Loucy (cell line): ENCODE measurements around the gene LPO.
A peak's percentile ranks its signal among the peaks of the same experiment; 100 is the strongest.

ENCODE experiments used
- EZH2phosphoT487 ChIP-seq: fragments of 200-600 bp; IDR thresholded peaks from 2 replicates; pipeline ENCODE4 v1.6.1; 2018; ENCODE audit warnings: antibody characterized with exemption, mild to moderate bottlenecking, moderate library complexity, borderline replicate concordance
- TF ChIP-seq, protein P1 (sequence below): fragments of 200-600 bp; sonication (generic); conservative IDR thresholded peaks from 2 replicates; pipeline ENCODE4 v1.5.1; 2014; ENCODE audit warnings: mild to moderate bottlenecking, antibody characterized with exemption, low read length

DNA sequence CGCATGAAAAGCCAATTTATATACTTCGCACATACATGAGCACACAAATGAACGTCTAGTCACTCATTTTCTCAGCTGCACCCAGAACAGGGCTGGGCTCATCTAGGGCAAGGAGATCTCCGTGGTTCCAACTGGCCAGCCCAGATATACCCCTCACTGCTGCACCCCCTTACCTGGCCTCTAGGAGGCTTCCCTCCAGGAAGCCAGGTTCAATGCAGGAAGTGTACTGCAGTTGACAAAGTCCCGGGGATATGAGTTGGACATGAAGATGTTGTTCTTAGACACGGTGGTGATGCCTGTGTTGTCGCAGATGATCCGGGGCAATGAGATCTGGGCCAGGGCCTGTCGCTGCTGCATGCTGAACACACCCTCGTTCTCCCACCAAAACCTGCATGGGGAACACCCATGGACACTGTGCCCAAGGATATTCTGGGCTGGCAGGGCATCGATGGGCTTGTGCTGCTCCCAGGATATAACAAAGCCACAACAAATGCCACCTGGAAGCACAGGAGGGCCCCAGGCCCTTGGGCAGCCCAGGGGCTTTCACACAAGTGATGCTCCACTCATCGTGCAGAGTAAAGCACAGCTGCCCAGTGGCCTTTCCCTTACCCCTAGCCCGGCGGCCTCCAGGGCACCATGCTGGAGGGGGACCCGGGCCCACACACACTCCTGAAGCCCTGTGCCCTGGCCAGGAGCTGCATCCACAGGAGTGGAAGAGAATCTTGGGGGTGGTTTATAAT is 32.3 kb downstream of the LPO start:
- TF ChIP-seq, protein P1, sequence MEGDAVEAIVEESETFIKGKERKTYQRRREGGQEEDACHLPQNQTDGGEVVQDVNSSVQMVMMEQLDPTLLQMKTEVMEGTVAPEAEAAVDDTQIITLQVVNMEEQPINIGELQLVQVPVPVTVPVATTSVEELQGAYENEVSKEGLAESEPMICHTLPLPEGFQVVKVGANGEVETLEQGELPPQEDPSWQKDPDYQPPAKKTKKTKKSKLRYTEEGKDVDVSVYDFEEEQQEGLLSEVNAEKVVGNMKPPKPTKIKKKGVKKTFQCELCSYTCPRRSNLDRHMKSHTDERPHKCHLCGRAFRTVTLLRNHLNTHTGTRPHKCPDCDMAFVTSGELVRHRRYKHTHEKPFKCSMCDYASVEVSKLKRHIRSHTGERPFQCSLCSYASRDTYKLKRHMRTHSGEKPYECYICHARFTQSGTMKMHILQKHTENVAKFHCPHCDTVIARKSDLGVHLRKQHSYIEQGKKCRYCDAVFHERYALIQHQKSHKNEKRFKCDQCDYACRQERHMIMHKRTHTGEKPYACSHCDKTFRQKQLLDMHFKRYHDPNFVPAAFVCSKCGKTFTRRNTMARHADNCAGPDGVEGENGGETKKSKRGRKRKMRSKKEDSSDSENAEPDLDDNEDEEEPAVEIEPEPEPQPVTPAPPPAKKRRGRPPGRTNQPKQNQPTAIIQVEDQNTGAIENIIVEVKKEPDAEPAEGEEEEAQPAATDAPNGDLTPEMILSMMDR: peak; percentile 53
- no peak for TF ChIP-seq EZH2phosphoT487
